GM18870 (cell line): ENCODE data around the gene RBFOX1.

ENCODE experiments used
- ATAC-seq: cut with Tn5 transposase; IDR thresholded peaks from one replicate; pipeline ENCODE4 v1.9.1; 2021; ENCODE audit warnings: moderate library complexity; ENCODE audit not compliant: unreplicated experiment

Gene RBFOX1

GRCh38 chr16:7651803-7652570, 319.3 kb downstream of the RBFOX1 start:
- ATAC-seq: no peak

- ATAC-seq: no peak
Measured at GRCh38 chr16:7653746-7654461, 321.3 kb downstream of the RBFOX1 start.

GRCh38 chr16:7675628-7676027, 343.0 kb downstream of the RBFOX1 start:
- ATAC-seq: no peak

- no peak for ATAC-seq
Measured at GRCh38 chr16:7680296-7680695, 347.7 kb downstream of the RBFOX1 start.

- ATAC-seq: no peak
Measured at GRCh38 chr16:7688811-7689210, 356.2 kb downstream of the RBFOX1 start.

GRCh38 chr16:7689234-7689633, 356.6 kb downstream of the RBFOX1 start:
- no peak for ATAC-seq

- no peak for ATAC-seq
Measured at GRCh38 chr16:7691533-7691932, 358.9 kb downstream of the RBFOX1 start.

GRCh38 chr16:7703672-7704071, 371.0 kb downstream of the RBFOX1 start:
- no peak for ATAC-seq

GRCh38 chr16:7705885-7706284, 373.2 kb downstream of the RBFOX1 start:
- ATAC-seq: no peak

- ATAC-seq: no peak
Measured at GRCh38 chr16:7709186-7709585, 376.5 kb downstream of the RBFOX1 start.

- ATAC-seq: no peak
Measured at GRCh38 chr16:7713244-7713643, 380.6 kb downstream of the RBFOX1 start.

GRCh38 chr16:7714775-7715174, 382.1 kb downstream of the RBFOX1 start:
- no peak for ATAC-seq

- no peak for ATAC-seq
Measured at GRCh38 chr16:7716660-7717550, 384.3 kb downstream of the RBFOX1 start.

GRCh38 chr16:7722761-7723160, 390.1 kb downstream of the RBFOX1 start:
- ATAC-seq: no peak

- ATAC-seq: no peak
Measured at GRCh38 chr16:7731141-7731540, 398.5 kb downstream of the RBFOX1 start.

- ATAC-seq: no peak
Measured at GRCh38 chr16:7736138-7736665, 403.6 kb downstream of the RBFOX1 start.

- no peak for ATAC-seq
Measured at GRCh38 chr16:7742626-7743025, 410.0 kb downstream of the RBFOX1 start.

GRCh38 chr16:7744546-7745264, 412.1 kb downstream of the RBFOX1 start:
- no peak for ATAC-seq

GRCh38 chr16:7745276-7745675, 412.6 kb downstream of the RBFOX1 start:
- ATAC-seq: no peak

GRCh38 chr16:7746941-7747340, 414.3 kb downstream of the RBFOX1 start:
- no peak for ATAC-seq

GRCh38 chr16:7748522-7748921, 415.9 kb downstream of the RBFOX1 start:
- no peak for ATAC-seq
